IgD-negative memory B cell (primary cell): ENCODE data around the gene FDXR. TPM values are rescaled to one million over a fixed set of nuclear protein-coding genes. Genes with fewer than 3 reads are reported as not detected.

ENCODE experiments used
- H3K27ac Mint-ChIP-seq, 3 donors: one replicate each; pipeline ENCODE4 v1.8.0; 2020 to 2022; ENCODE audit warnings: mild to moderate bottlenecking in 3 of 3, mixed read lengths in 3 of 3, moderate library complexity in 1 of 3
- H3K27me3 Mint-ChIP-seq: one replicate; pipeline ENCODE4 v1.8.0; 2021; ENCODE audit warnings: mixed read lengths
- H3K36me3 Mint-ChIP-seq: one replicate; pipeline ENCODE4 v1.8.0; 2020; ENCODE audit warnings: mild to moderate bottlenecking, mixed read lengths
- H3K4me1 Mint-ChIP-seq, 3 donors: one replicate each; pipeline ENCODE4 v1.8.0; 2020 to 2022; ENCODE audit warnings: mixed read lengths in 3 of 3, mild to moderate bottlenecking in 1 of 3
- H3K4me3 Mint-ChIP-seq, 4 donors: one replicate each; pipeline ENCODE4 v1.8.0; 2020 to 2022; ENCODE audit warnings: mild to moderate bottlenecking in 4 of 4, mixed read lengths in 4 of 4, moderate library complexity in 3 of 4
- H3K9me3 Mint-ChIP-seq, 3 donors: one replicate each; pipeline ENCODE4 v1.8.0; 2020 to 2021; ENCODE audit warnings: mixed read lengths in 3 of 3, mild to moderate bottlenecking in 1 of 3
- polyA plus RNA-seq: library from polyadenylated mRNA; unstranded; fragments of 300-500 nt; fragmentation: Illumina TruSeq; gene quantifications from one replicate; pipeline ENCODE4 v1.2.3, GENCODE V29; 2021

FDXR gene
- polyA plus RNA-seq, 1 donor from 2014 or later, result 5.9 TPM

- Mint-ChIP-seq H3K4me3 (no peak overlapping the region), H3K27me3 (peaks cover 10% of the 10 kb centered on the region), H3K4me1 (no peaks in the 10 kb centered on the region), H3K9me3 (no peaks in the 10 kb centered on the region), H3K27ac (peak overlapping the region in 1 of 3 donors; percentile 10), H3K36me3 (no peaks in the 10 kb centered on the region)
Observed at GRCh38 chr17:74883241-74883745, 10.5 kb upstream of the FDXR start.

GRCh38 chr17:74882517-74883240, 9.9 kb upstream of the FDXR start:
- Mint-ChIP-seq H3K27ac (no peak overlapping the region), H3K27me3 (peaks cover 10% of the 10 kb centered on the region), H3K36me3 (no peaks in the 10 kb centered on the region), H3K9me3 (no peaks in the 10 kb centered on the region), H3K4me3 (no peak overlapping the region), H3K4me1 (no peaks in the 10 kb centered on the region)

GRCh38 chr17:74881073-74881472, 8.3 kb upstream of the FDXR start:
- peaks cover 7% of the 10 kb centered on the region for H3K27me3 Mint-ChIP-seq
- no peaks in the 10 kb centered on the region for H3K36me3 Mint-ChIP-seq
- no peaks in the 10 kb centered on the region for H3K9me3 Mint-ChIP-seq
- H3K4me1 Mint-ChIP-seq, result no peaks in the 10 kb centered on the region
- no peak overlapping the region for H3K4me3 Mint-ChIP-seq
- H3K27ac Mint-ChIP-seq, result no peak overlapping the region

- Mint-ChIP-seq H3K36me3 (no peaks in the 10 kb centered on the region), H3K27me3 (peaks cover 5% of the 10 kb centered on the region), H3K4me3 (no peak overlapping the region), H3K4me1 (no peaks in the 10 kb centered on the region), H3K27ac (no peak overlapping the region), H3K9me3 (no peaks in the 10 kb centered on the region)
Observed at GRCh38 chr17:74879308-74879707, 6.5 kb upstream of the FDXR start.

- no peak overlapping the region for H3K4me3 Mint-ChIP-seq
- H3K27ac Mint-ChIP-seq, result peak overlapping the region in 1 of 3 donors; percentile 32
- no peaks in the 10 kb centered on the region for H3K9me3 Mint-ChIP-seq
- H3K36me3 Mint-ChIP-seq, result no peaks in the 10 kb centered on the region
- peaks cover 0 to 3% (median 3%) of the 10 kb centered on the region in 3 donors for H3K4me1 Mint-ChIP-seq
- H3K27me3 Mint-ChIP-seq, result peaks cover 5% of the 10 kb centered on the region
Observed at GRCh38 chr17:74878658-74879057, 5.9 kb upstream of the FDXR start.

GRCh38 chr17:74877592-74878548, 5.1 kb upstream of the FDXR start:
- H3K36me3 Mint-ChIP-seq, result no peaks in the 10 kb centered on the region
- peaks cover 2% of the 10 kb centered on the region for H3K27me3 Mint-ChIP-seq
- H3K4me1 Mint-ChIP-seq, result peaks cover 0 to 8% (median 4%) of the 10 kb centered on the region in 3 donors
- no peaks in the 10 kb centered on the region for H3K9me3 Mint-ChIP-seq
- H3K27ac Mint-ChIP-seq, result no peak overlapping the region
- H3K4me3 Mint-ChIP-seq, result no peak overlapping the region

GRCh38 chr17:74875977-74876593, 3.3 kb upstream of the FDXR start:
- Mint-ChIP-seq H3K4me3 (peak overlapping the region in 1 of 4 donors; percentile 70), H3K4me1 (peaks cover 0 to 19% (median 10%) of the 10 kb centered on the region in 3 donors), H3K9me3 (no peaks in the 10 kb centered on the region), H3K27ac (no peak overlapping the region), H3K36me3 (no peaks in the 10 kb centered on the region), H3K27me3 (no peaks in the 10 kb centered on the region)

GRCh38 chr17:74875155-74875976, 2.6 kb upstream of the FDXR start:
- Mint-ChIP-seq H3K36me3 (no peaks in the 10 kb centered on the region), H3K9me3 (no peaks in the 10 kb centered on the region), H3K4me3 (peak overlapping the region in 1 of 4 donors; percentile 70), H3K27ac (peak overlapping the region in 1 of 3 donors; percentile 10), H3K4me1 (peaks cover 0 to 20% (median 10%) of the 10 kb centered on the region in 3 donors), H3K27me3 (no peaks in the 10 kb centered on the region)

- Mint-ChIP-seq H3K9me3 (no peaks in the 10 kb centered on the region), H3K27ac (peak overlapping the region in 1 of 3 donors; percentile 10), H3K4me1 (peaks cover 0 to 20% (median 10%) of the 10 kb centered on the region in 3 donors), H3K27me3 (no peaks in the 10 kb centered on the region), H3K4me3 (peak overlapping the region in 2 of 4 donors; percentile 70 to 98), H3K36me3 (no peaks in the 10 kb centered on the region)
Observed at GRCh38 chr17:74874615-74875037, 1.8 kb upstream of the FDXR start.

- Mint-ChIP-seq H3K27ac (peak overlapping the region; percentile 90 to 99 (median 98)), H3K36me3 (no peaks in the 10 kb centered on the region), H3K27me3 (no peaks in the 10 kb centered on the region), H3K4me3 (peak overlapping the region; percentile 88 to 98 (median 96)), H3K4me1 (peaks cover 0 to 20% (median 10%) of the 10 kb centered on the region in 3 donors), H3K9me3 (no peaks in the 10 kb centered on the region)
Observed at GRCh38 chr17:74873874-74874614, 1.2 kb upstream of the FDXR start.

GRCh38 chr17:74873037-74873873, 461 bp upstream of the FDXR start:
- H3K36me3 Mint-ChIP-seq, result no peaks in the 10 kb centered on the region
- H3K27me3 Mint-ChIP-seq, result no peaks in the 10 kb centered on the region
- peak overlapping the region; percentile 90 to 99 (median 98) for H3K27ac Mint-ChIP-seq
- peak overlapping the region; percentile 88 to 98 (median 96) for H3K4me3 Mint-ChIP-seq
- H3K4me1 Mint-ChIP-seq, result peaks cover 0 to 20% (median 10%) of the 10 kb centered on the region in 3 donors
- no peaks in the 10 kb centered on the region for H3K9me3 Mint-ChIP-seq

GRCh38 chr17:74871356-74872076, 1.3 kb downstream of the FDXR start:
- Mint-ChIP-seq H3K27ac (no peak overlapping the region), H3K36me3 (no peaks in the 10 kb centered on the region), H3K9me3 (no peaks in the 10 kb centered on the region), H3K4me3 (peak overlapping the region in 3 of 4 donors; percentile 4 to 88 (median 48)), H3K4me1 (peaks cover 0 to 20% (median 10%) of the 10 kb centered on the region in 3 donors), H3K27me3 (no peaks in the 10 kb centered on the region)
